ENCODE results near the gene INAVA.

INAVA gene

GRCh38 chr1:200912737-200913407 lies 18.2 kb downstream of the INAVA start:
- H3F3A ChIP-seq (ENCODE audit: low read depth) = no peaks in the 10 kb centered on the region
- no peak overlapping the region for H3K4me2 ChIP-seq (ENCODE audit: low read depth, low read length, poor library complexity, severe bottlenecking)
- H3K36me3 ChIP-seq (ENCODE audit: insufficient read depth, low read length) = no peaks in the 10 kb centered on the region
- H3K9me3 ChIP-seq (ENCODE audit: insufficient read depth, low read depth, low read length) = no peaks in the 10 kb centered on the region
- no peak overlapping the region for H3K4me3 ChIP-seq (ENCODE audit: low read length, poor library complexity, severe bottlenecking)
- H4K20me1 ChIP-seq (ENCODE audit: insufficient read depth, low read length, poor library complexity, severe bottlenecking) = no peaks in the 10 kb centered on the region
- no peak overlapping the region for H3K9ac ChIP-seq (ENCODE audit: low read depth, low read length, poor library complexity, severe bottlenecking)
- H3K4me1 ChIP-seq (ENCODE audit: insufficient read depth, low read length, poor library complexity, severe bottlenecking) = peaks cover 15% of the 10 kb centered on the region
- H2AFZ ChIP-seq (ENCODE audit: low read length) = no peak overlapping the region
- no peaks in the 10 kb centered on the region for H3K27me3 ChIP-seq (ENCODE audit: insufficient read depth, low read length, poor library complexity, severe bottlenecking)
- H3K9me2 ChIP-seq (replicated peaks; ENCODE audit: low read depth, low read length) = no peaks in the 10 kb centered on the region
- TF ChIP-seq EZH2phosphoT487 (IDR thresholded peaks at IDR 0.05; ENCODE audit: borderline replicate concordance) (no peak), CTCF (conservative IDR thresholded peaks at IDR 0.05; ENCODE audit: low read length) (no peak)
- H3K79me2 ChIP-seq (ENCODE audit: insufficient read depth, low read length) = no peaks in the 10 kb centered on the region

- Histone ChIP-seq H3K36me3 (ENCODE audit: insufficient read depth, low read length) (no peaks in the 10 kb centered on the region), H3K9me3 (ENCODE audit: insufficient read depth, low read depth, low read length) (no peaks in the 10 kb centered on the region), H3K4me3 (ENCODE audit: low read length, poor library complexity, severe bottlenecking) (no peak overlapping the region), H2AFZ (ENCODE audit: low read length) (no peak overlapping the region), H3K79me2 (ENCODE audit: insufficient read depth, low read length) (no peaks in the 10 kb centered on the region), H3K27me3 (ENCODE audit: insufficient read depth, low read length, poor library complexity, severe bottlenecking) (no peaks in the 10 kb centered on the region), H3K4me1 (ENCODE audit: insufficient read depth, low read length, poor library complexity, severe bottlenecking) (peaks cover 8% of the 10 kb centered on the region), H3K9ac (ENCODE audit: low read depth, low read length, poor library complexity, severe bottlenecking) (no peak overlapping the region), H3F3A (ENCODE audit: low read depth) (no peaks in the 10 kb centered on the region), H3K4me2 (ENCODE audit: low read depth, low read length, poor library complexity, severe bottlenecking) (no peak overlapping the region), H3K9me2 (replicated peaks; ENCODE audit: low read depth, low read length) (no peaks in the 10 kb centered on the region), H4K20me1 (ENCODE audit: insufficient read depth, low read length, poor library complexity, severe bottlenecking) (no peaks in the 10 kb centered on the region)
- TF ChIP-seq CTCF (conservative IDR thresholded peaks at IDR 0.05; ENCODE audit: low read length) (peak; percentile 39), EZH2phosphoT487 (IDR thresholded peaks at IDR 0.05; ENCODE audit: borderline replicate concordance) (no peak)
Observed at GRCh38 chr1:200916152-200916551, 21.5 kb downstream of the INAVA start.

GRCh38 chr1:200916681-200917080 lies 22.0 kb downstream of the INAVA start:
- Histone ChIP-seq H4K20me1 (ENCODE audit: insufficient read depth, low read length, poor library complexity, severe bottlenecking) (no peaks in the 10 kb centered on the region), H3K4me1 (ENCODE audit: insufficient read depth, low read length, poor library complexity, severe bottlenecking) (peaks cover 8% of the 10 kb centered on the region), H3K9me3 (ENCODE audit: insufficient read depth, low read depth, low read length) (no peaks in the 10 kb centered on the region), H3K4me2 (ENCODE audit: low read depth, low read length, poor library complexity, severe bottlenecking) (no peak overlapping the region), H3K27me3 (ENCODE audit: insufficient read depth, low read length, poor library complexity, severe bottlenecking) (no peaks in the 10 kb centered on the region), H3K79me2 (ENCODE audit: insufficient read depth, low read length) (no peaks in the 10 kb centered on the region), H3K9me2 (replicated peaks; ENCODE audit: low read depth, low read length) (no peaks in the 10 kb centered on the region), H2AFZ (ENCODE audit: low read length) (no peak overlapping the region), H3F3A (ENCODE audit: low read depth) (no peaks in the 10 kb centered on the region), H3K36me3 (ENCODE audit: insufficient read depth, low read length) (no peaks in the 10 kb centered on the region), H3K9ac (ENCODE audit: low read depth, low read length, poor library complexity, severe bottlenecking) (no peak overlapping the region), H3K4me3 (ENCODE audit: low read length, poor library complexity, severe bottlenecking) (no peak overlapping the region)
- TF ChIP-seq CTCF (conservative IDR thresholded peaks at IDR 0.05; ENCODE audit: low read length) (no peak), EZH2phosphoT487 (IDR thresholded peaks at IDR 0.05; ENCODE audit: borderline replicate concordance) (no peak)
